Stimulated activated CD8-positive, alpha-beta memory T cell treated with anti-CD3 and anti-CD28 coated beads, Interleukin-12 subunit alpha, Interleukin-12 subunit beta, amount 100 ng/mL, for 1 hour (primary cell): Measurements from ENCODE around the gene ERMP1.

Experiments
- DNase-seq: peaks from one replicate; pipeline ENCODE4 v3.0.0-alpha.2; 2020; ENCODE audit warnings: low read depth

ERMP1 gene

DNA sequence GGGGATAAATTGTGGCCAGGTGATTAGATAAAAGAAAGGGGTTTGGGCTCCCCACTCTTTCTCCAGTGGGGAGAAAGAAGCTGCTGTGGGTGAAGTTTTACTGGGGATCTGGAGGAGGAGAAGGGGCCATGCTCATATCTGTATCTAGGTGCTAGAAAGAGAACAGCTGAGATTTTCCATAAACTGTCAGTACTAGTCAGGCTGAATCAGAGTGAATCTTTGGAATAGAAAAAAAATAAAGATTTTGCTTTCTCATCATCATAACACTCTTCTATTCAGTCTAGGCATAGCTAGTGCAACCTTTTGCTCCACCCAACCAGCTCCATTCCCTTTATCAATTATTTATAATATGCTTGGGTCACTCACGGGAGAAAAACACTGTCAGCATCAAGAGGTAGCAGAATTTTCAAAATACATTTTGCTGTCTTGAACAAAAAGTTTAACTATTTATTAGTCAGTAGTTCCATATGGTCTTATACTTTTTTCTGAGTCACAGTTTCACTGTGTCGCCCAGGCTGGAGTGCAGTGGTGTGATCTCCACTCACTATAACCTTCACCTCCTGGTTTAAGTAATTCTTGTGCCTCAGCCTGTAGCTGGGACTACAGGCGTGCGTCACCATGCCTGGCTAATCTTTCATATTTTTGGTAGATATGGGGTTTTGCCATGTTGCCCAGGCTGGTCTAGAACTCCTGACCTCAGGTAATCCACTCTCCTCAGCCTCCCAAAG lies 21.3 kb upstream of the ERMP1 start:
- no peak for DNase-seq

DNA sequence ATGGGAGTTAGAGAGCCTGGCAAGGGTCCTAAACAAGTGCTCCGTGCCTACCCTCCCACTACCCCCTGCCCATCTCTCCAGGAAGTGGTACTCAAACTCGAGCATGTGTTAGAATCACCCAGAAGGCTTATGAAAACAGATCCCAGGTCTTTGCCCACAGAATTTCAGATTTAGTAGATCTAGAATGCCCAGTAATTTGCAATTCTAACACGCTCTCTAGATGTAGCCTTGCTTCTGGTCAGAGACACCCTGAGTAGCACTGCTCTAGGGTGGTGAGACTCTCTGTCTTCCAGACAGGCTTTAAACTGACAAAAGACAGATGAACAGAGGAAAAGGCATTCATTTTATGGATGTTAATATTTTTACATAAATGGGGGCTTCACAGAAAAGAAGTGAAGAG lies 20.7 kb upstream of the ERMP1 start:
- DNase-seq = no peak

DNA sequence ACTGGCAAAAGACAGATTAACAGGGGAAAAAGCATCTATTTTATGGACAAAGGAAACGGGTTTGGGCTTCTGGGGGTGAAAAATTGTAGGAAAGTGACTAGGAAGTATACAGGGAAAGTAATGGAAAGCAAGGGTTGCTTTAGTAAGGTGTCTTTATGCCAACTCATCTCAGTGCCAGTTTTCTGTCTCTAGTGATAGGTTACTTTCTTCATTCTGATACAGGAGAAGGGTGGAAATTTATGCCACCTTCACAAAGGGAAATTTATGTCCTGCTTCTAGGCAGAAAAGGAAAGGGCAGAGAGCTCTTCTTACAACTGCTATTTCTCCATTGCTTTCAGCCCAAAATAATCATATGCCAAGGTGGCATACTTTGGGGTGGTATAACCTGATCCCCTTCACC lies 20.1 kb upstream of the ERMP1 start:
- no peak for DNase-seq

DNA sequence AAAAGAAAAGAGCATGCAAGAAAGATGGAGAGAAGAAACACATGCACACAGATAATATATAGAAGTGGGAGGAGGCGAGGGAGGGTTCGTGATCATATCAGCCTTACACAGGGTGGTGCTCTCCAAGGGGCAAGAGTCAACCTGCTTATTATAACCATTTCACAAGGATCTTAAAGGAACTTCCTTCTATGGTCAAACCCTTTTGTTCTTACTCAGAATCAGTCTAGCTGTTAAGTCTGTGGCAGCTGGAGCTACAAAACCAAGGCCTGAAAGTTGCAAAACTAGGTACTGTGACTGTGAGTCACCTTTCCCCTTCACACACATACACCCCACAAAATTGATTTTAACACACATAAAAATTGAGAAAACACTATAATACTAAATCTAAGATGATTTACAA lies 18.5 kb upstream of the ERMP1 start:
- peak; percentile 14 for DNase-seq

DNA sequence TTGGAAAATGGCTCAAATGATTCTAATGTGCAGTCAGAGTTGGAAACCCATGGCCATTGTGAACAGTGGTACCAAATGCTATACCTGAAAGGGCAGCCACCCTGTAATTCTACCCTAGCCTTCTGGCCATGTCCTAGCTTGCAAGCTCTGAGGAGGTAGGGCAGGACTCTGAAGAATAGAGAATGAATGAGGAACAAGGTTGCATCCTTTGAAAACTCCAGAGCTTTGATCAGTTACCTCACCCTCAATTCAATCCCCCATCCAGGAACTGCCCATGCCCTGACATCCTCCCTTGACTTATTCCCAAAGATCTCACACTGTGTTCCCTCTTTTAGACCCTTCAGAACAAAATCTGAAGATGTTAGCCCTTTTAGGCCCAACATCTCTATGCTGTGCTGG lies 17.8 kb upstream of the ERMP1 start:
- no peak for DNase-seq

DNA sequence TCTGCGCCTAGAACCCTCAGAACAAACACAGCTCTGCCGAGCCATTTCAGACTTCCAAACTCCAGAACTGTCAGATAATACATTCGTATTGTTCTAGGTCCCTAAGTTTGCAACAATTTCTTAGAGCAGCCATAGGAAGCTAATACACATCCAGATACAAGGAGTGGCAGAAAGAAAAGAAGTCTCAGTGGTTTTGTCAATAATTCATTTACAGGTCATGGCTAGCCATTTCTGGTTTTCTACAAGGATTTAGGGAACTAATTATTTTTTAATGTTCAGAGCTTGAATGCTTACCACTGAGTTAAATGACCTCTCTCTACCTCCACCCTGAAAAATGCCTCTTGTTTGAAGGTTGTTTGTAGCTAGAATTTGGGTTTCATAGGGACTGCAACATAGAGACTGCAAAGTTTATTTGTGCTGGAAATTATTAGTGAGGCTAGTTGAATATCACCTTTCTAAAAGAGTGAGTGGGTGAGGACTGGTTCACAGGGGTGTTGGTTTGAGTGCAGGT lies 15.5 kb upstream of the ERMP1 start:
- no peak for DNase-seq

DNA sequence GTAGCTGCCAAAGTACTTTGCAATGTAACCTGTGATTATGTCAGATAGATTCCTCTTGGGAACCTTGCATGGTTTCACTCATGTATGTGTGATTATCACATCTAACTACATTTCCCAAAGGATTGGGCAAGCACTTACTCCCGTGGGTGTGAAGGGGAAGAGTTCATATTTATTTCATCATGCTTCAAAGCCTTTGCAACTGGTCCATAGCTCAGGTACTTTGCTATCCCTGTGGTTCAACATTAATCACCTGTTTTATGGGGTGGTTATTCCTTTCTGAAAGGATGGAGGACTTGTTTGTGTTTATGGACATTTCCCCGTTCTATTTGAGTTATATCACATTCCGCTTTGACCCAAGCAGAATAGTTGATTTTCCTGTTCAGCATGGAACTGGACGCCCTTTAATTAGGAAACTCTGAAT lies 13.6 kb upstream of the ERMP1 start:
- no peak for DNase-seq

DNA sequence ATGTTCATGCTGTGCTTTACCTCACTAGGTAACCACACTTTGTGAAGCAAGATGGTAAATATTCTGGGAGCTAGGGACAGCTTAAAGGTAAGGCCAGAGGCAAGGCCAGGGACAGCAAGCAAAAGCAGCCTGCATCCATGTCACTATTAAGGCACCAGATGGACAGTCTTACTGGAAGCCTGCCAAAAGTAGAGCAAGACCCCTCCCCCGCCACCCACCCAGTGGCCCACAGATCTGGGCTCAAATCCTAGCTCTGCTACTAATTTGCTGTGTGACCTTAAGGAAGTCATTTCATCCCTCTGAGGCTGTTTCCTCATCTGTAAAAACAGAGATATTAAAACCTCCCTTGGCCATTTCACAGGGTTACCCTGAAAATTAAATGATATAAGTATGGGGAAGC lies 13.2 kb upstream of the ERMP1 start:
- no peak for DNase-seq

DNA sequence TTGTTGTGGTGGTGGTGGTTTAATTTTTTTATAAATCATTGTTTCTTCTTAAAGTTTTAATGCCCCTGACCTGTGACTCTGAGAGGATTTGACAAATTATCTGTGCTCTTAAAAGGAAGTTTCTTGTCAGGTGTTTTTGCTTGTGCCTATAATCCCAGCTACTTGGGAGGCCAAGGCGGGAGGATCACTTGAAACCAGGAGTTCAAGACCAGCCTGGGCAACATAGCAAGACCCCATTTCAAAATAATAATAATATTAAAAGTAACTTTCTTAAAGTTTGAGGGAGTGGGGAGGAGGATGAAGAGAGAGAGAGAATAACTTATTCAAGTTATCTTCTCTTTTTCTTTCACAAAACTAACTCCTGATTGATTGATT lies 12.2 kb upstream of the ERMP1 start:
- DNase-seq = no peak

DNA sequence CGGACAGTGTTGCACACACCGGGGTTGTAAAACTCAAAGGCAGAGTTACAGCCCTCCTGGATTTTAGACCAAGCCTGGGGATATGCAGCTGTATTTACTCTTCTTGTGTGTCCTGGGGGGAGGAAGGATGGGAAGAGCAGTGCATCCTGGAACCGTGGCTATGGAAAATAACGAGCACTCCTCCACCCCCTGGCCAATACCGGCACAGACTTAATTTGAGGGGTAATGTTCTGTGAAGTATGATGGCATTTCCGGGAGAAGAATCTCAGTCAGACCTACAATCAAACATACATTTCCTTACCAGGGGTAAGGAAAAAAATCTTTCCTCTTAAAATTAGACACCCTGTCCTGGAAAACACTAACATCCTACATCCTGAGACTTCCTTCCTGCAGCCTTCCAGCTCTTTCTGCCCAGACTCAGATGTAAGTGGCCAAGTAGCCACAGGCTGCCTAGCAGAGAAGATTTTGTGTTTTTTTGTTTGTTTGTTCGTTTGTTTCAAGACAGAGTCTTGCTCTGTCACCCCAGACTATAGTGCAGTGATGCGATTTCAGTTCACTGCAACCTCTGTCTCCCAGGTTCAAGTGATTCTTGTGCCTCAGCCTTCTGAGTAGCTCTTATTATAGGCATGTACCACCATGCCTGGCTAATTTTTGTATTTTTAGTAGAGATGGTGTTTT lies 11.0 kb upstream of the ERMP1 start:
- DNase-seq = no peak

DNA sequence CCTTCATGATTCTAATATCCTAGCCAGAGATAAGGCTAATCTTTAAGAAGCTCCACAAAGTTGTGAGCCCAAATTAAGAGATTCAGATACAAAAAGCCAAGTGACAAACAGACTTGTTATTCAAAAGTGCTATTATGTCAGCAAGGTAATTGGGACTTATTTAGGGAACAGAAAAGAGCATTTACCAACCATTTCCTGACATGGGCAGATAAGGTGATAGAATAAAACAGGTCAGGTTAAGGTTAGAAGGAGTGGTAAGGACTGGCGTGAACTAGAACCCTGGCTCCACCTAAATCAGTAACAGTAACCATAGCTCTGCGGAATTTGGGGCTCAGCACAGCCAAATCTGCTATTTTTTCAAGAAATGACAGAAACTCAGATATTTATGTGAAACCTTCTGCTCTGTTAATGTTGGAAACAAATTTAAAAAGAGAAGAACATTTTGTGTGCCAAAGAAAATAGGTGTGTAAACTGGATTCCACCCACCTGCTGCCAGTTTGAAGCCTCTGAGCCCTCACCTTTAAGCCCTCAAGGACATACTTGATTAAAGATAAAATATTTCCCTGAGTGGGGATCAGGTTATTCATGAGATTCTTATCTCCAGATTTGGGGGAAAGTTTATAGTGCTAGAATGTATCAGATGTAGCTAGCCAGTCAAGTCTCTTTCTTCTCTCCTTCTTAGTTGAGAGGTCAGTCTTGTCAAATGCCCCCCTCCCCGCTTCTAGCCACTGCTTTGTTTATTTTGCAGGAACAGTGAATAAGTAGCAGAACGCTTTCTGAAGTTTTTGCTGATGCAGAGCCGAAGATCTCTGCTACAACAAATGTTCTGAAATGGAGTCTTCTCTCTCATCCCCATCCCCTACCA lies 10.2 kb upstream of the ERMP1 start:
- DNase-seq = no peak

DNA sequence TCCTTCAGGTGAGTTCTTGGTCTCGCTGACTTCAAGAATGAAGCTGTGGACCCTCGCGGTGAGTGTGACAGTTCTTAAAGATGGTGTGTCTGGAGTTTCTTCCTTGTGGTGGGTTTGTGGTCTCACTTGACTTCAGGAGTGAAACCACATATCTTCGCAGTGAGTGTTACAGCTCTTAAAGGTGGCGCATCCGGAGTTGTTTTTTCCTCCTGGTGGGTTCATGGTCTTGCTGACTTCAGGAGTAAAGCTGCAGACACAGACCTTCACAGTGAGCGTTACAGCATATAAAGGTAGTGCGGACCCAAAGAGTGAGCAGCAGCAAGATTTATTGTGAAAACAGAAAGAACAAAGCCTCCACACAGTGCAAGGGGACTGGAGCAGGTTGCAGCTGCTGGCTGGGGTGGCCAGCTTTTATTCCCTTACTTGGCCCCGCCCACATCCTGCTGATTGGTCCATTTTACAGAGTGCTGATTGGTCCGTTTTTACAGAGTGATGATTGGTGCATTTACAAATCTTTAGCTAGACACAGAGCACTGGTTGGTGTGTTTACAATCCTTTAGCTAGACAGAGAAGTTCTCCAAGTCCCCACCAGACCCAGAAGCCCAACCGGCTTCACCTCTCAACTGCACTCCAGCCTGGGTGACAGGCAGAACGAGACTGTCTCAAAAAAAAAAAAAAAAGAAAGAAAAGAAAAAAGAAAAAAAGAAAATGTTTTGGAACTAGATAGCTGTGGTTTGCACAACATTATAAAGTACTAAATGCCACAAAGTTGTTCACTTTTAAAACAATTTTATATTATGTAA lies 9.1 kb upstream of the ERMP1 start:
- DNase-seq = peak; percentile 27

DNA sequence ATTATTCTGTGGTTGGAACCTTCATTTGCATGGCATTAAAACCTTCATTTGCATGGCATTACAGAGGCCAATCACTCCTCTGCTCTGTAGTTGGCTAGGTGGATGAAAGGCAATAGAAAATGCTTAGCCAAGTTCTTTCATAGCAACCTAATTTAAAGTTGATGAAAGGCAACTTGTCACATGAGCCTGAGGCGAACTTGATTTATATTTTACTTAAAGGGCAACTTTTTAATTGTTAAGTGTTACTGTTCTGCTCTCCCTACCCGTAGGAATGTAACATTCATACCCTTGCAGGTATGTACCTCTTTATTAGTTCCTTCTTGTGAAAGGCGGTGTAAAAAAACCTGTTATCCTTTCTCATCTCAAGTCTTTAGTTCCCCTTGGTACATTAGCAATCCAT lies 7.9 kb upstream of the ERMP1 start:
- no peak for DNase-seq

DNA sequence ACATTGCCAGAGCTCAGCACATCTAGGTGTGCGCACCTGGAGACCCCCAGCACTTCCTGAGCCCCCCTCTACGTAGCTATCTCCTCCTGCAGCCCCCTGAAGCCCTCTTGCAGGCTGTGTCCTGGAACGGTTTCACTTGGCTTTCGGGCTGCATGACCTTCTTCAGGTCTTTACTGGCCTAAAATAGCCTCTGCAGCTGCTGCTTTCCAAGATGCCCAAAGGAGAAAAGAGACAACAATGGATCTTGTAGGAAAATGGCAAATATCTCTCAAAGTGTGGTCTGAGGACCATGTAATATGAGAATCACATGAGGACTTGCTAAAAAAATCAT lies 6.6 kb upstream of the ERMP1 start:
- no peak for DNase-seq

DNA sequence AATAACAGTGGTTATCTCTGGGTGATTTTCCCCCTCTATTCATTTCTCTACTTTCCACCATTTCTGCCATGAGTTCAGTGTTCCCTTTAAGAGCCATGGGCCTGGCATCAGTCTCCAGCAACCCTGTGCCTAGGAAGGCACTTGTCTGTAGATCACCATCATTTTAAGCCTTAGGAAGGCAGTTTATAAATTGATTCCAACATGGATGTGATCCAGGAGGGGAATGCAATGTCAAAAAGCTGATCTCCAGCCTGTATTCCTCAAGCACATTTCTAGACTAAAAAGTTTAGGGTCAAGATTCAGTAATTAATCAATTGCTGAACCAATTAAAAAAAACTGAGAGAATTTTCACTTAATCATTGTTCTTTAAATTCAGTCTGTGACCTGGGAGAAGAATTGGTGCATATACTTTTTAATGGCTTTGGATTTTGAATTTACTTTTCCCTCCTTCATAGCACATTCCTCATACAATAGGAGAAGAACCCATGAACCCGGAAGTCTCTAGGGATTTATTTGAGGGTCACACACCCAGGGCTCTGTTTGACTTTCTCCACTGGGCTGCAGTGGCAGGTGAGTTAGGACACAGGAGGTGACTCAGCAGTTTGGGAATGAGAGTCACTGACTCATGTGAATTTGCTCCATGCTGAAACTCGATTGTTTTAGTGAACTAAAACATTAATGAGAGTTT lies 6.1 kb upstream of the ERMP1 start:
- DNase-seq = no peak

DNA sequence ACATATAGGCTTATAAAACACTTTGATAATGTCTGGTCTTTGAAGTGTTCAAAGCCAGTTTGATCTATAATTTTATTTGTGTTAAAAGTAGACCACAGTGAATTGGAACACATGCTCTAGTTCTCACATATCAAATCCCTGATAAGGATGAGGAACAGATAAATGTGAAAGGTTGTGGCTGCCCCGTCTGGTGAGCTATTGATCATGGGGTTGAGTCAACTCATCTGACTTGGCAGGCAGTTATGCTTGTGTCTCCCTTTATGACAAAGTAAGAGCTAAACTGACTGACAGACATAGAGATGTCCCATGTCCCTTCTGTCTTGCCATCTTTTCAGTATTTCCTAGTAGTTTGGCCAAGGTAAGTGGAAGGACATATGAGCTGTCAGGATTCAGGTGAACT lies 2.9 kb upstream of the ERMP1 start:
- no peak for DNase-seq

DNA sequence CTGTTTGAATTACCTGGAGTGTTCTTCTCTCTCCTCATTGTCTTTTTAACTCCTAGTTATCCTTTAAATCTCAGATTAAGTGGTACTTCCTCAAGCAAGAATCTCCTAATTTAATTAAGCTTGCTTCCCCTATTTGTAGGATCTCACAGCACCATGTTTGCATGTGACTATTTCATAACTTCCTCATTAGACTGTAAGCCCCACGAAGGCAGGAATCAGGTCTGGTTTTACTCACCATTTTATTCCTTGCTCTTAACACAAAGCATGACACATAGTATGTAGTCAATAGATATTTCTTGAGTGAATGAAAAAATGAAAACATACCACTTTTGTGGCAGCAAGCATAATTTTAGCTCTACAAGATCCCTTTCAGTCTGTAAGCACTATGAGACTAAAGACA lies 1.3 kb upstream of the ERMP1 start:
- no peak for DNase-seq

DNA sequence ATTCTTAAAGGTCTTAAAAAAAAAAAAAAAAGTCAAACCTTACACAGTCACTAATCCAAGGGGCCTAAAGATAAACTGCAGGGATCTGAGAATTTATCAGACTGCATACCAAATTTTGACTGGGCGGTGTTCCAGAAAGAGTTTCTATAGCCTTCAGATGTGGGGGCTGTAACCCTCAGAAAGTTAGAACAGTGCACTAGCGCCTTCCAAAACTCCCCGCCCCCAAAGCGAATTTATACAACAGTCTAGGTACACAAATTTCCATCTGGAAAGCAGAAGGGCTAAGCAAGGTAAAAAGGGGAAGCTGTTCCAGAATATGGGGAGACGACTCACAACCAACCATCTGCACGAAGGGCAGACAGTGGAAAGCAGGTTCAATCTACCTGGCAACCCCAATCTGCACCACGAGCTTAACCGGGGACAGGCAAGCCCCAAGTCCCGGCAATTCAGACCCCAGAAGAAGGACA lies 813 bp downstream of the ERMP1 start:
- no peak for DNase-seq

DNA sequence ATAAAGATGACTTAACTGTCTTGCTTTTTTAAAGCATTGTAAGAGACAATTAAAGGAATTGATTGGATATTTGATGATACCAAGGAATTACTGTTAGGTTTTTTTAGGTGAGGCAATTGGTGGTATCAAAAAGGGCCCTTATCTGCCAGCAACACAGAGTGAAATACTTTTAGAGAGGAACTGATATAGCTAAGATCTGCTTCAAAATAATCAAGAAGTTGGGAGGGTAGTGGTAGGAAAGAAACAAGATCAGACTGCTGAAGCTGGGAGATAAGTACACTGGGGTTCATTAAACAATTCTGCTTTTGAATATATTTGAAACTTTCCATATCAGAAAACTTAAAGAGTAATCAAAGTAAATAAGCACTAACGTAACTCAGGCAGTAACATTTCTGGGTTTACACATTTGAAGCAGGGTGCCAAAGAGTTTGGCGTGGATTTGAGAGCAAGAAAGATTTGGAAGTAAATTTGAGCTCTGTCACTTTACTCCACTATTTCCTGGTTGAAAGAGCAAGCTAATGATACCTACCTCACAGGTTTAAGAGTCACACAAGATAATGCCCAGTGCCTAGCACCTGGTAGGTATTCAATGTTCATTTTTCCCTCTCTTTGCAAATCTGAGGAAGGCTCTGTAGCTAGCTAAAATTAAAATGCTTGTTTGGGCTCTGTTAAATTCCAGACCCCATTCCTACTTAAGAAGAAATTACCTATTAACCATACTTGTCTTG lies 6.9 kb downstream of the ERMP1 start:
- DNase-seq = no peak

DNA sequence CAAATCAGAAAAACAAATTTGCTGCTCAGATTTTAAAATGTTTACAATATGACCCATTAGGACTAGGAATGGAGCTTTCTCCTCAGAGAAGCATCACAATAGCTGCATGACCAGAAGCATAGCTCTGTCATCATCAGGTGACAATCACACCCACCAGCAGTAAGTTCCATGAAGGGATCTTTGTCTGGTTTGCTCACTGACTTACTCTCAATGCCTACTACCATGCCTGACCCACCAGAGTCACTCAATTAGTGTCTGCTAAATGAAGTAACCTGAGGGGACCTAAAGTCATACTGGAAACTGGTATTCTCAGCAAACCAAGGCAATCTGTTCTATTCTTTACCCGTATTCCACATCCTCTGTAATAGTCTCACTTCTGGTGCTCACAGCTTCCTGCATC lies 7.7 kb downstream of the ERMP1 start:
- no peak for DNase-seq

DNA sequence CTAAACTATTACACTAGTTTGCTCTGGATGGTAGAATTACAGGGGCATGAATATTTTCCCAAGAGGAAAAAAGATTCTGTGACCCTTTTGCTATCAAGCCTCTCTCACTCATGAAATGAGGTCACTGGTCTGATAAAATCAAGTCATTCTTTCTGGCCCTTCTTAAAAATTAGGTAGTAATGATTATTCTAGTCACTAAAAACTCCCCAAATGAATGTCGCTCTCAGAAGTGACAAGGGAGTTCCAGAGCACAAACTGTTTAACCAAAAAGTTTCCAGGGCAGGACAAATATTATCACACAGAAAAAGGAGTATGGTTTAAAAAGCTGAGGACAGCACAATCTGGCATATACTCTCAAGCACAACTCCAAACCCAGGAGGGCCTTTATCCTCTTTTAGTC lies 12.5 kb downstream of the ERMP1 start:
- no peak for DNase-seq
